GM12878 (cell line): Measurements from ENCODE around the gene CLIC3. TPM values are rescaled to one million over a fixed set of nuclear protein-coding genes. Genes with fewer than 3 reads are reported as not detected.

ENCODE experiments used
- ATAC-seq: fragments of 200-7000 bp; cut with Tn5 transposase; 3 replicates; pipeline ENCODE4 v1.9.1; 2020; ENCODE audit warnings: mild to moderate bottlenecking, moderate library complexity
- BruUV-seq: library from RNA; stranded (reverse); fragments of 400-500 nt; replicated peaks from 2 replicates; lab custom pipeline; 2021; lab: Mats Ljungman, UMichigan
- CTCF ChIA-PET: fragments of 300-600 bp; sonication (Branson Sonifier 250); formaldehyde crosslinking; extraction: SDS; loops from one replicate; lab custom pipeline; 2021; ENCODE audit warnings: inconsistent platforms; lab: Yijun Ruan, JAX
- POLR2A ChIA-PET: fragments of 350-600 bp; formaldehyde crosslinking; extraction: SDS; loops from one replicate; lab custom pipeline; 2021; ENCODE audit warnings: inconsistent platforms; lab: Charles Lee
- RAD21 ChIA-PET: fragments of 300-600 bp; sonication (Branson Sonifier 250); formaldehyde crosslinking; loops from one replicate; lab custom pipeline; 2023; ENCODE audit warnings: antibody characterized with exemption; ENCODE audit not compliant: unreplicated experiment; lab: Charles Lee
- SMC1A ChIA-PET: fragments of 300-600 bp; sonication (Branson Sonifier 250); formaldehyde crosslinking; loops from one replicate; lab custom pipeline; 2023; ENCODE audit not compliant: unreplicated experiment, uncharacterized antibody; lab: Charles Lee
- DNase-seq: peaks from one replicate; pipeline ENCODE4 v3.0.0-alpha.2; 2011; ENCODE audit warnings: low read depth, low spot score
- FAIRE-seq: peaks from 3 replicates; lab custom pipeline; 2011; peaks lifted over from hg19 to GRCh38; lab: Jason Lieb, UNC
- H2AFZ ChIP-seq: 2 replicates; pipeline ENCODE4 v1.6.0; 2011; ENCODE audit warnings: low read depth, low read length, control low read depth; ENCODE audit not compliant: control insufficient read depth
- H3K27ac ChIP-seq: 2 replicates; pipeline ENCODE4 v1.5.1; 2011; ENCODE audit warnings: control low read depth; ENCODE audit not compliant: control insufficient read depth, insufficient read depth
- H3K27me3 ChIP-seq, 2 experiments: replicated peaks in 1 of 2; 2 replicates each; pipeline versions ENCODE4 v1.6.0 to v1.6.1; 2011; ENCODE audit warnings: low read length in 1 of 2; ENCODE audit not compliant: control insufficient read depth in 2 of 2, insufficient read depth in 2 of 2
- H3K36me3 ChIP-seq, 2 experiments: 2 replicates each; pipeline ENCODE4 v1.5.1; 2011; ENCODE audit warnings: low read length in 1 of 2; ENCODE audit not compliant: control insufficient read depth in 2 of 2, insufficient read depth in 2 of 2
- H3K4me1 ChIP-seq: 2 replicates; pipeline ENCODE4 v1.6.1; 2011; ENCODE audit warnings: mild to moderate bottlenecking, low read length, moderate library complexity, mixed read lengths; ENCODE audit not compliant: control insufficient read depth, insufficient read depth
- H3K4me2 ChIP-seq: 2 replicates; pipeline ENCODE4 v1.6.0; 2011; ENCODE audit warnings: control low read depth; ENCODE audit not compliant: control insufficient read depth, insufficient read depth
- H3K4me3 ChIP-seq: fragments of 200-600 bp; sonication (generic); 2 replicates; pipeline ENCODE4 v1.5.1; 2016
- H3K79me2 ChIP-seq: 2 replicates; pipeline ENCODE4 v1.6.0; 2011; ENCODE audit warnings: low read length; ENCODE audit not compliant: control insufficient read depth, insufficient read depth
- H3K9ac ChIP-seq: 2 replicates; pipeline ENCODE4 v1.8.0; 2011; ENCODE audit warnings: low read length, control low read depth, mixed read lengths; ENCODE audit not compliant: control insufficient read depth, insufficient read depth
- H3K9me3 ChIP-seq: replicated peaks from 3 replicates; pipeline ENCODE4 v1.5.1; 2011; ENCODE audit warnings: mild to moderate bottlenecking, low read length; ENCODE audit not compliant: control insufficient read depth, insufficient read depth
- H4K20me1 ChIP-seq: 2 replicates; pipeline ENCODE4 v1.6.0; 2011; ENCODE audit not compliant: control insufficient read depth, insufficient read depth
- CREB1 ChIP-seq: IDR thresholded peaks from 2 replicates; pipeline ENCODE4 v1.6.1; 2012; ENCODE audit warnings: low read depth, mild to moderate bottlenecking, inconsistent platforms
- MYC ChIP-seq: IDR thresholded peaks from 2 replicates; pipeline ENCODE4 v1.6.1; 2011; ENCODE audit warnings: mild to moderate bottlenecking, low read length, moderate library complexity, inconsistent platforms; ENCODE audit not compliant: insufficient read depth, insufficient replicate concordance, insufficient read length, severe bottlenecking
- NFXL1 ChIP-seq: fragments of 450-650 bp; IDR thresholded peaks from 2 replicates; pipeline ENCODE4 v1.6.1; 2017; ENCODE audit warnings: antibody characterized with exemption, mild to moderate bottlenecking, borderline replicate concordance
- NR2F1 ChIP-seq: fragments of 450-650 bp; conservative IDR thresholded peaks from 2 replicates; pipeline ENCODE4 v1.6.1; 2017; ENCODE audit warnings: mild to moderate bottlenecking
- RBBP5 ChIP-seq: fragments of 200-600 bp; sonication (generic); conservative IDR thresholded peaks from 2 replicates; pipeline ENCODE4 v1.6.1; 2016
- RCOR1 ChIP-seq: conservative IDR thresholded peaks from 2 replicates; pipeline ENCODE4 v1.6.1; 2012; ENCODE audit warnings: low read depth, low read length, improper control_type of control experiment
- SPI1 ChIP-seq: IDR thresholded peaks from 2 replicates; pipeline ENCODE4 v1.6.1; 2011; ENCODE audit warnings: low read depth, mild to moderate bottlenecking, low read length, moderate library complexity, borderline replicate concordance; ENCODE audit not compliant: insufficient read depth
- STAT1 ChIP-seq: fragments of 450-650 bp; conservative IDR thresholded peaks from 2 replicates; pipeline ENCODE4 v1.6.1; 2014; ENCODE audit warnings: antibody characterized with exemption, mild to moderate bottlenecking
- YY1 ChIP-seq: IDR thresholded peaks from 2 replicates; pipeline ENCODE4 v1.6.1; 2011; ENCODE audit warnings: low read depth, mild to moderate bottlenecking, low read length
- ZNF207 ChIP-seq: fragments of 450-650 bp; IDR thresholded peaks from 2 replicates; pipeline ENCODE4 v1.6.1; 2014; ENCODE audit warnings: antibody characterized with exemption, mild to moderate bottlenecking, borderline replicate concordance
- WGBS: methylation state at CpG from one replicate; pipeline ENCODE4 v1.1.6; 2016; ENCODE audit warnings: low lambda C conversion rate; ENCODE audit not compliant: insufficient replicate concordance, insufficient coverage; ENCODE audit errors: missing lambda C conversion rate; 5-methylcytosine and 5-hydroxymethylcytosine counted together
- in situ Hi-C: fragments of 300-500 bp; cut with MboI; formaldehyde crosslinking; loops from 9 replicates; pipeline ENCODE4 v1.14.3; 2018; ENCODE audit warnings: mixed read lengths
- intact Hi-C: fragments of 100-400 bp; cut with micrococcal nuclease; formaldehyde crosslinking; loops from one replicate; pipeline ENCODE4 v1.14.2; 2022; ENCODE audit not compliant: unreplicated experiment
- polyA plus RNA-seq, 11 experiments: library from polyadenylated mRNA; depleted of rRNA in 4 of 11; unstranded in 6 of 11; stranded (reverse) in 5 of 11; fragments of >200 nt; fragmentation: Nextera tagmentation in 4 of 11; fragmentation: Illumina TruSeq in 1 of 11; extraction: Ambion mirVana in 4 of 11; extraction: Trizol in 1 of 11; gene quantifications; 1 replicate in 1 of 11; 2 replicates in 10 of 11; pipeline versions ENCODE4 v1.2.1 to v1.2.3, GENCODE V29; 2011 to 2016; ENCODE audit warnings: inconsistent platforms in 2 of 11, missing spikeins in 2 of 11, low read depth in 1 of 11
- total RNA-seq, 4 experiments: library from RNA; depleted of rRNA in 3 of 4; stranded (reverse); fragments of >200 nt in 3 of 4; fragmentation: Illumina TruSeq in 1 of 4; extraction: Trizol in 1 of 4; gene quantifications; 2 replicates each; pipeline versions ENCODE4 v1.2.1 to v1.2.3, GENCODE V29; 2013 to 2021
- TF ChIP-seq, protein P1 (sequence below): IDR thresholded peaks from 2 replicates; pipeline ENCODE4 v1.6.1; 2011; ENCODE audit warnings: low read depth, mild to moderate bottlenecking, low read length, moderate library complexity, borderline replicate concordance; ENCODE audit errors: extremely low read depth
- TF ChIP-seq, protein P2 (sequence below): fragments of 450-650 bp; IDR thresholded peaks from 2 replicates; pipeline ENCODE4 v1.6.1; 2017; ENCODE audit warnings: antibody characterized with exemption, mild to moderate bottlenecking, moderate library complexity
- TF ChIP-seq, protein P3 (sequence below): IDR thresholded peaks from 2 replicates; pipeline ENCODE4 v1.6.1; 2012; ENCODE audit warnings: low read length, inconsistent platforms
- TF ChIP-seq, protein P4 (sequence below), 3 experiments: IDR thresholded peaks in 2 of 3; conservative IDR thresholded peaks in 1 of 3; 2 replicates each; pipeline ENCODE4 v1.5.1; 2011; ENCODE audit warnings: low read depth in 3 of 3, low read length in 3 of 3, mild to moderate bottlenecking in 3 of 3, control low read depth in 2 of 3, moderate library complexity in 2 of 3, inconsistent platforms in 1 of 3, mixed read lengths in 1 of 3; ENCODE audit not compliant: control insufficient read depth in 2 of 3, insufficient read depth in 1 of 3; ENCODE audit errors: extremely low read depth in 1 of 3

CLIC3 gene
- total and polyA plus RNA-seq, 10 of the 15 experiments (the other 5 are each of a cell fraction or from before 2014, with no cell fraction given) = 0.31 TPM; not detected in 9

DNA sequence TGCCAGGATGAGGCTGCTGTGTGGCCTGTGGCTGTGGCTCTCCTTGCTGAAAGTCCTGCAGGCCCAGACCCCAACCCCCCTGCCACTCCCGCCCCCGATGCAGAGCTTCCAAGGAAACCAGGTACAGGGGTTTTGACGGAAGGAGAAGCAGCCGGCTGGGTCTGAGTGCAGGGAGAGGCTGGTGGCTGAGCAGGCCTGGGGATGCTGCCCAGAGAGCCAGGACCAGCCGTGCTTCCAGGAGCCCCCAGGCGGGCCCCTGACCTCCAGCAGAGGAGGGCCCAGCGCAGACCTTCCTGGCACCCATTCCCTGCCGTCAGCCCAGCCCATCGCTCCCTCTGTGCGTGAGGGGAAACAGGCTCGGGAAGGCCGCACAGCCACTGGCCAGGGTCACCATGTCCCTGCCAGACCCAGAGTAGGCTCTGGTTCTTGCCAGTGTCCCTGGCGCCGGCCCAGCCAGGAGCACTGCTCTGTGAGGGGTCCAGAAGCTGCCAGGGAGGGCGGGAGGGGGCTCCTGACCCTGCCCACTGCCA is 44.0 kb downstream of the CLIC3 start (continued):
- TF ChIP-seq MYC (no peak), NR2F1 (no peak), YY1 (no peak), CREB1 (no peak)
- TF ChIP-seq, protein P1, sequence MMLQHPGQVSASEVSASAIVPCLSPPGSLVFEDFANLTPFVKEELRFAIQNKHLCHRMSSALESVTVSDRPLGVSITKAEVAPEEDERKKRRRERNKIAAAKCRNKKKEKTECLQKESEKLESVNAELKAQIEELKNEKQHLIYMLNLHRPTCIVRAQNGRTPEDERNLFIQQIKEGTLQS = no peak
- TF ChIP-seq, protein P2, sequence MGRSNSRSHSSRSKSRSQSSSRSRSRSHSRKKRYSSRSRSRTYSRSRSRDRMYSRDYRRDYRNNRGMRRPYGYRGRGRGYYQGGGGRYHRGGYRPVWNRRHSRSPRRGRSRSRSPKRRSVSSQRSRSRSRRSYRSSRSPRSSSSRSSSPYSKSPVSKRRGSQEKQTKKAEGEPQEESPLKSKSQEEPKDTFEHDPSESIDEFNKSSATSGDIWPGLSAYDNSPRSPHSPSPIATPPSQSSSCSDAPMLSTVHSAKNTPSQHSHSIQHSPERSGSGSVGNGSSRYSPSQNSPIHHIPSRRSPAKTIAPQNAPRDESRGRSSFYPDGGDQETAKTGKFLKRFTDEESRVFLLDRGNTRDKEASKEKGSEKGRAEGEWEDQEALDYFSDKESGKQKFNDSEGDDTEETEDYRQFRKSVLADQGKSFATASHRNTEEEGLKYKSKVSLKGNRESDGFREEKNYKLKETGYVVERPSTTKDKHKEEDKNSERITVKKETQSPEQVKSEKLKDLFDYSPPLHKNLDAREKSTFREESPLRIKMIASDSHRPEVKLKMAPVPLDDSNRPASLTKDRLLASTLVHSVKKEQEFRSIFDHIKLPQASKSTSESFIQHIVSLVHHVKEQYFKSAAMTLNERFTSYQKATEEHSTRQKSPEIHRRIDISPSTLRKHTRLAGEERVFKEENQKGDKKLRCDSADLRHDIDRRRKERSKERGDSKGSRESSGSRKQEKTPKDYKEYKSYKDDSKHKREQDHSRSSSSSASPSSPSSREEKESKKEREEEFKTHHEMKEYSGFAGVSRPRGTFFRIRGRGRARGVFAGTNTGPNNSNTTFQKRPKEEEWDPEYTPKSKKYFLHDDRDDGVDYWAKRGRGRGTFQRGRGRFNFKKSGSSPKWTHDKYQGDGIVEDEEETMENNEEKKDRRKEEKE = no peak

DNA sequence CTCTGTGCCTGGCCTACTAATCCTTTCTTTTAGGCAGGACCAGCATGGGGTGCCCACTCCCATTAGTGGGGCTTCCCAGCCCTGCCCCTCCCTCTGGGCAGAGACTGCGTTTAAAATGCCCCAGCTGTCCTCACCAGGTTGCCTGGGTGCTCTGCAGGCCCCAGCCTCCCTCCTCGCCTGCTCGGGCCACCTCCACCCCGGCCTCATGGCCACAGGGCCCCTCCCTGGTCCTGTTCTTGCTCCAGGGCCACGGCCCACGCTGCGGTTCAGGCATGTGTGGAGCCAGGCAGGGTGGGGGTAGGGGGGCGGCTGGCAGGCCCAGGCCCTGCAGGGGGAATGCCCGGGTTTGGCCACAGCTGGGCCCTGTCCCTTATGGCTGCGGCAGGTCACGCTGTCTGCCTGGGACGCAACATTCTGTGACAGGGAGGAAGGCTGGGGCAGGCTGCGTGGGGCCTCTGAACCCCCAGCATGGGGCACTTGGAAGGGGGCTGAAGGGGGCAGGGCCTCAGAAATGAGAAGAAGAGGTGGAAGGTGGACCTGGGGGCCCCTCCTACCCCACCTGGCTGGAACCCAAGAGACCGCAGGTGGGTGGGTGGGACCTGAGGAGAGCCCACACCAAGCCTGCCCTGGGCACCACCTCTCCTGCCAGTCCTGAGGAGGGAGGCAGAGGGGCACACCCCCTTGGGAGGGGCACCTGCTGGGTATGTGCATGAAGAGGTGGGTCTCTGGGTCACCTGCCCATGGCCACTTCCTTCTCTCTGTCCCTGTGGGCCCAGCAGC is 44.6 kb downstream of the CLIC3 start, which contains the start of gene LCN12:
Gene LCN12 (plus strand): TSS at position 733 of the 780 bp plus-strand sequence. CDS start 55 bp downstream, outside the sequence.
- H3K27ac ChIP-seq = no peak within 1 kb of the TSS
- H3K4me3 ChIP-seq = no peak within 1 kb of the TSS
- in situ Hi-C loops (no loop called here), intact Hi-C loops (no loop called here)
- FAIRE-seq (no peak), DNase-seq (no peak), ATAC-seq (no peak)
- ChIA-PET CTCF (interaction anchor here (0.7 to 1.3 kb wide), 4 partner anchors 15 to 276 kb away, joined by 3 to 10 read pairs (median 4); partner anchors contain the start of gene RNF224), RAD21 (no interaction called here), POLR2A (interaction anchor here (0.6 kb wide), 1 partner anchor 271 kb away, joined by 3 read pairs; no protein-coding TSS in a partner anchor), SMC1A (interaction anchor here (1.1 to 1.5 kb wide), 3 partner anchors 48 to 83 kb away, joined by 3 to 8 read pairs (median 4); no protein-coding TSS in a partner anchor)
- H3K4me2 ChIP-seq = no peak within 1 kb of the TSS
- no TSS peak for BruUV-seq
- no peak within 1 kb of the TSS for H2AFZ ChIP-seq
- no peaks in the 10 kb centered on the region for H3K36me3 ChIP-seq
- H4K20me1 ChIP-seq = no peaks in the 10 kb centered on the region
- no peaks in the 10 kb centered on the region for H3K9me3 ChIP-seq
- no peaks in the 10 kb centered on the region for H3K79me2 ChIP-seq
- WGBS = 44% methylated on average over 13 of the region's 14 CpGs
- H3K9ac ChIP-seq = no peak within 1 kb of the TSS
- H3K27me3 ChIP-seq = no peaks in the 10 kb centered on the region
- peaks cover 6% of the 10 kb centered on the region; the same call in 1 of the 2 replicates for H3K4me1 ChIP-seq
- TF ChIP-seq STAT1 = no peak
- TF ChIP-seq, protein P3, sequence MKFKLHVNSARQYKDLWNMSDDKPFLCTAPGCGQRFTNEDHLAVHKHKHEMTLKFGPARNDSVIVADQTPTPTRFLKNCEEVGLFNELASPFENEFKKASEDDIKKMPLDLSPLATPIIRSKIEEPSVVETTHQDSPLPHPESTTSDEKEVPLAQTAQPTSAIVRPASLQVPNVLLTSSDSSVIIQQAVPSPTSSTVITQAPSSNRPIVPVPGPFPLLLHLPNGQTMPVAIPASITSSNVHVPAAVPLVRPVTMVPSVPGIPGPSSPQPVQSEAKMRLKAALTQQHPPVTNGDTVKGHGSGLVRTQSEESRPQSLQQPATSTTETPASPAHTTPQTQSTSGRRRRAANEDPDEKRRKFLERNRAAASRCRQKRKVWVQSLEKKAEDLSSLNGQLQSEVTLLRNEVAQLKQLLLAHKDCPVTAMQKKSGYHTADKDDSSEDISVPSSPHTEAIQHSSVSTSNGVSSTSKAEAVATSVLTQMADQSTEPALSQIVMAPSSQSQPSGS = no peak
- no peak for TF ChIP-seq ZNF207
- TF ChIP-seq SPI1 = no peak
- no peak for TF ChIP-seq RCOR1
- TF ChIP-seq, protein P4, sequence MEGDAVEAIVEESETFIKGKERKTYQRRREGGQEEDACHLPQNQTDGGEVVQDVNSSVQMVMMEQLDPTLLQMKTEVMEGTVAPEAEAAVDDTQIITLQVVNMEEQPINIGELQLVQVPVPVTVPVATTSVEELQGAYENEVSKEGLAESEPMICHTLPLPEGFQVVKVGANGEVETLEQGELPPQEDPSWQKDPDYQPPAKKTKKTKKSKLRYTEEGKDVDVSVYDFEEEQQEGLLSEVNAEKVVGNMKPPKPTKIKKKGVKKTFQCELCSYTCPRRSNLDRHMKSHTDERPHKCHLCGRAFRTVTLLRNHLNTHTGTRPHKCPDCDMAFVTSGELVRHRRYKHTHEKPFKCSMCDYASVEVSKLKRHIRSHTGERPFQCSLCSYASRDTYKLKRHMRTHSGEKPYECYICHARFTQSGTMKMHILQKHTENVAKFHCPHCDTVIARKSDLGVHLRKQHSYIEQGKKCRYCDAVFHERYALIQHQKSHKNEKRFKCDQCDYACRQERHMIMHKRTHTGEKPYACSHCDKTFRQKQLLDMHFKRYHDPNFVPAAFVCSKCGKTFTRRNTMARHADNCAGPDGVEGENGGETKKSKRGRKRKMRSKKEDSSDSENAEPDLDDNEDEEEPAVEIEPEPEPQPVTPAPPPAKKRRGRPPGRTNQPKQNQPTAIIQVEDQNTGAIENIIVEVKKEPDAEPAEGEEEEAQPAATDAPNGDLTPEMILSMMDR (IDR thresholded peaks at IDR 0.05 in 2 of 3, conservative IDR thresholded peaks at IDR 0.05 in 1 of 3; ENCODE audit: control insufficient read depth in 2 of 3, extremely low read depth in 1 of 3, insufficient read depth in 1 of 3, low read depth in 3 of 3, low read length in 3 of 3) = no peak
- no peak for TF ChIP-seq NFXL1
- TF ChIP-seq RBBP5 = no peak
